GM23338 (cell line): ENCODE data around the gene CDH4. TPM values are rescaled to one million over a fixed set of nuclear protein-coding genes. Genes with fewer than 3 reads are reported as not detected.

Experiments
- ATAC-seq: fragments of 200-7000 bp; cut with Tn5 transposase; 3 replicates; pipeline ENCODE4 v1.9.1; 2020
- DNase-seq: peaks from one replicate; pipeline ENCODE4 v3.0.0-alpha.2; 2015; ENCODE audit warnings: low spot score
- H2AFZ ChIP-seq: fragments of 200-600 bp; sonication (generic); 2 replicates; pipeline ENCODE4 v1.8.0; 2016; ENCODE audit warnings: antibody characterized with exemption, mild to moderate bottlenecking, moderate library complexity
- H3F3A ChIP-seq: fragments of 200-600 bp; sonication (generic); replicated peaks from 2 replicates; pipeline ENCODE4 v1.8.0; 2017; ENCODE audit warnings: antibody characterized with exemption, mixed run types, low read depth
- H3K27ac ChIP-seq: fragments of 200-600 bp; sonication (generic); 2 replicates; pipeline ENCODE4 v1.6.1; 2016; ENCODE audit warnings: low read depth
- H3K27me3 ChIP-seq: fragments of 200-600 bp; sonication (generic); 2 replicates; pipeline ENCODE4 v1.8.0; 2016; ENCODE audit warnings: mild to moderate bottlenecking, mixed run types, moderate library complexity; ENCODE audit not compliant: insufficient read depth
- H3K36me3 ChIP-seq: fragments of 200-600 bp; sonication (generic); 2 replicates; pipeline ENCODE4 v1.8.0; 2016; ENCODE audit warnings: mild to moderate bottlenecking; ENCODE audit not compliant: insufficient read depth
- H3K4me1 ChIP-seq: fragments of 200-600 bp; sonication (generic); 2 replicates; pipeline ENCODE4 v1.8.0; 2016; ENCODE audit warnings: mild to moderate bottlenecking, moderate library complexity; ENCODE audit not compliant: insufficient read depth
- H3K4me2 ChIP-seq: fragments of 200-600 bp; sonication (generic); 2 replicates; pipeline ENCODE4 v1.7.1; 2017; ENCODE audit warnings: mixed run types
- H3K4me3 ChIP-seq: fragments of 200-600 bp; sonication (generic); 2 replicates; pipeline ENCODE4 v1.6.1; 2016; ENCODE audit warnings: mixed run types
- H3K79me2 ChIP-seq: fragments of 200-600 bp; sonication (generic); replicated peaks from 2 replicates; pipeline ENCODE4 v1.8.0; 2017; ENCODE audit warnings: mild to moderate bottlenecking; ENCODE audit not compliant: insufficient read depth
- H3K9me2 ChIP-seq: fragments of 200-600 bp; sonication (generic); 2 replicates; pipeline ENCODE4 v1.8.0; 2017; ENCODE audit not compliant: insufficient read depth
- H4K20me1 ChIP-seq: fragments of 200-600 bp; sonication (generic); replicated peaks from 2 replicates; pipeline ENCODE4 v1.8.0; 2017; ENCODE audit warnings: mild to moderate bottlenecking; ENCODE audit not compliant: insufficient read depth
- H3K27ac Mint-ChIP-seq: 2 replicates; pipeline ENCODE4 v1.8.0; 2020; ENCODE audit warnings: inconsistent platforms, mild to moderate bottlenecking, moderate library complexity, mixed read lengths
- H3K27me3 Mint-ChIP-seq: 3 replicates; pipeline ENCODE4 v1.8.0; 2022; ENCODE audit warnings: low read depth, mild to moderate bottlenecking, moderate library complexity, mixed read lengths, inconsistent platforms; ENCODE audit not compliant: insufficient read depth, poor library complexity
- H3K36me3 Mint-ChIP-seq: 3 replicates; pipeline ENCODE4 v1.8.0; 2021; ENCODE audit warnings: low read depth, mild to moderate bottlenecking, inconsistent platforms, moderate library complexity, mixed read lengths
- H3K4me1 Mint-ChIP-seq: 3 replicates; pipeline ENCODE4 v1.8.0; 2020; ENCODE audit warnings: mild to moderate bottlenecking, inconsistent platforms, mixed read lengths
- H3K4me3 Mint-ChIP-seq: 3 replicates; pipeline ENCODE4 v1.8.0; 2021; ENCODE audit warnings: moderate library complexity, mild to moderate bottlenecking, inconsistent platforms, mixed read lengths
- H3K9me3 Mint-ChIP-seq: 3 replicates; pipeline ENCODE4 v1.8.0; 2020; ENCODE audit warnings: moderate library complexity, mild to moderate bottlenecking, inconsistent platforms, mixed read lengths
- CREB1 ChIP-seq: fragments of 250-450 bp; sonication (Bioruptor Pico); IDR thresholded peaks from 2 replicates; pipeline ENCODE4 v1.5.0; 2020; ENCODE audit warnings: low read depth, mild to moderate bottlenecking, moderate library complexity
- EZH2phosphoT487 ChIP-seq: fragments of 200-600 bp; sonication (generic); IDR thresholded peaks from one replicate; pipeline ENCODE4 v1.8.1; 2018; ENCODE audit warnings: antibody characterized with exemption; ENCODE audit not compliant: unreplicated experiment
- polyA plus RNA-seq: library from polyadenylated mRNA; unstranded; fragments of >200 nt; fragmentation: Nextera tagmentation; extraction: Ambion mirVana; gene quantifications from 2 replicates; pipeline ENCODE4 v1.2.1, GENCODE V29; 2016
- total RNA-seq: library from RNA; depleted of rRNA; stranded (reverse); fragments of >200 nt; shearing (Covaris generic); gene quantifications from 2 replicates; pipeline ENCODE4 v1.2.3, GENCODE V29; 2014
- TF ChIP-seq, protein P1 (sequence below): fragments of 250-450 bp; sonication (Bioruptor Pico); IDR thresholded peaks from 2 replicates; pipeline ENCODE4 v1.5.0; 2020; ENCODE audit warnings: mild to moderate bottlenecking, moderate library complexity
- TF ChIP-seq, protein P2 (sequence below), 2 experiments: fragments of 200-600 bp in 1 of 2; sonication (generic) in 1 of 2; conservative IDR thresholded peaks; 2 replicates each; pipeline versions ENCODE4 v1.5.1 to v1.6.1; 2016 to 2017; ENCODE audit warnings: antibody characterized with exemption in 2 of 2, low read depth in 2 of 2, mild to moderate bottlenecking in 2 of 2, moderate library complexity in 1 of 2

CDH4 gene
- total and polyA plus RNA-seq, 2 experiments from 2014 or later, result 1.2 to 4.2 TPM

DNA sequence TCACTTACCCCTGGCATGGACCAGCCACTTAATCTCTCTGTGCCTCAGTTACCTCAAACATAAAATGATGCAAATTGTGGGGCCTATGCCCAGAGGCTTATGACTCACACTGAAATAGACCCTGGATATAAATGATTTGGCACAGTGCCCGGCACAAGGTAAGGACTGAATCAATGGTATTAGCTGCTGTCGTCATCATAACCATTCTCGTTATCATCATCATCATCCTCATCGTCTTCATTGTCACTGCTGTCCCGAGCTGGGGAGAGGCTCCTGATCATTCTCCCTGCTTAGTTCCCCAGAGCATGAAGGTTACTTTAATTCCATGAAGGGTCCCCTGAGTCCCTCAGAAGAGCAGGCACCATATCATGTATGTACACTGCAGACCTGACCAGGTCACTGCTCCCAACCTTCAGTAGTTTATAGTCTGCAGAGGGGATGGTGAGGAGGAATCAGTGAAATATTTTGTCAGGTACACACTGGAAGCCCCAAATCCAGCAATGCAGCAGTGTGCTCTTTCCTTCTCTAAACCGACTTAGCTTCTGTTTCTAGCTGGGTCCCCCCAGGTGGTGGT is 664.3 kb downstream of the CDH4 start:
- Mint-ChIP-seq H3K36me3 (no peaks in the 10 kb centered on the region), H3K27ac (no peak overlapping the region), H3K9me3 (peaks cover 3% of the 10 kb centered on the region; the same call in 1 of the 3 replicates), H3K4me3 (no peak overlapping the region), H3K27me3 (peaks cover 10% of the 10 kb centered on the region), H3K4me1 (no peaks in the 10 kb centered on the region)
- Histone ChIP-seq H3K4me3 (no peak overlapping the region), H3K27me3 (no peaks in the 10 kb centered on the region), H3K27ac (no peak overlapping the region), H3F3A (no peaks in the 10 kb centered on the region), H3K9me2 (no peaks in the 10 kb centered on the region), H4K20me1 (no peaks in the 10 kb centered on the region), H3K36me3 (no peaks in the 10 kb centered on the region), H2AFZ (no peak overlapping the region), H3K79me2 (no peaks in the 10 kb centered on the region), H3K4me2 (no peak overlapping the region), H3K4me1 (no peaks in the 10 kb centered on the region)
- no peak for TF ChIP-seq CREB1 (CRISPR knock-in tag)
- TF ChIP-seq, protein P1, sequence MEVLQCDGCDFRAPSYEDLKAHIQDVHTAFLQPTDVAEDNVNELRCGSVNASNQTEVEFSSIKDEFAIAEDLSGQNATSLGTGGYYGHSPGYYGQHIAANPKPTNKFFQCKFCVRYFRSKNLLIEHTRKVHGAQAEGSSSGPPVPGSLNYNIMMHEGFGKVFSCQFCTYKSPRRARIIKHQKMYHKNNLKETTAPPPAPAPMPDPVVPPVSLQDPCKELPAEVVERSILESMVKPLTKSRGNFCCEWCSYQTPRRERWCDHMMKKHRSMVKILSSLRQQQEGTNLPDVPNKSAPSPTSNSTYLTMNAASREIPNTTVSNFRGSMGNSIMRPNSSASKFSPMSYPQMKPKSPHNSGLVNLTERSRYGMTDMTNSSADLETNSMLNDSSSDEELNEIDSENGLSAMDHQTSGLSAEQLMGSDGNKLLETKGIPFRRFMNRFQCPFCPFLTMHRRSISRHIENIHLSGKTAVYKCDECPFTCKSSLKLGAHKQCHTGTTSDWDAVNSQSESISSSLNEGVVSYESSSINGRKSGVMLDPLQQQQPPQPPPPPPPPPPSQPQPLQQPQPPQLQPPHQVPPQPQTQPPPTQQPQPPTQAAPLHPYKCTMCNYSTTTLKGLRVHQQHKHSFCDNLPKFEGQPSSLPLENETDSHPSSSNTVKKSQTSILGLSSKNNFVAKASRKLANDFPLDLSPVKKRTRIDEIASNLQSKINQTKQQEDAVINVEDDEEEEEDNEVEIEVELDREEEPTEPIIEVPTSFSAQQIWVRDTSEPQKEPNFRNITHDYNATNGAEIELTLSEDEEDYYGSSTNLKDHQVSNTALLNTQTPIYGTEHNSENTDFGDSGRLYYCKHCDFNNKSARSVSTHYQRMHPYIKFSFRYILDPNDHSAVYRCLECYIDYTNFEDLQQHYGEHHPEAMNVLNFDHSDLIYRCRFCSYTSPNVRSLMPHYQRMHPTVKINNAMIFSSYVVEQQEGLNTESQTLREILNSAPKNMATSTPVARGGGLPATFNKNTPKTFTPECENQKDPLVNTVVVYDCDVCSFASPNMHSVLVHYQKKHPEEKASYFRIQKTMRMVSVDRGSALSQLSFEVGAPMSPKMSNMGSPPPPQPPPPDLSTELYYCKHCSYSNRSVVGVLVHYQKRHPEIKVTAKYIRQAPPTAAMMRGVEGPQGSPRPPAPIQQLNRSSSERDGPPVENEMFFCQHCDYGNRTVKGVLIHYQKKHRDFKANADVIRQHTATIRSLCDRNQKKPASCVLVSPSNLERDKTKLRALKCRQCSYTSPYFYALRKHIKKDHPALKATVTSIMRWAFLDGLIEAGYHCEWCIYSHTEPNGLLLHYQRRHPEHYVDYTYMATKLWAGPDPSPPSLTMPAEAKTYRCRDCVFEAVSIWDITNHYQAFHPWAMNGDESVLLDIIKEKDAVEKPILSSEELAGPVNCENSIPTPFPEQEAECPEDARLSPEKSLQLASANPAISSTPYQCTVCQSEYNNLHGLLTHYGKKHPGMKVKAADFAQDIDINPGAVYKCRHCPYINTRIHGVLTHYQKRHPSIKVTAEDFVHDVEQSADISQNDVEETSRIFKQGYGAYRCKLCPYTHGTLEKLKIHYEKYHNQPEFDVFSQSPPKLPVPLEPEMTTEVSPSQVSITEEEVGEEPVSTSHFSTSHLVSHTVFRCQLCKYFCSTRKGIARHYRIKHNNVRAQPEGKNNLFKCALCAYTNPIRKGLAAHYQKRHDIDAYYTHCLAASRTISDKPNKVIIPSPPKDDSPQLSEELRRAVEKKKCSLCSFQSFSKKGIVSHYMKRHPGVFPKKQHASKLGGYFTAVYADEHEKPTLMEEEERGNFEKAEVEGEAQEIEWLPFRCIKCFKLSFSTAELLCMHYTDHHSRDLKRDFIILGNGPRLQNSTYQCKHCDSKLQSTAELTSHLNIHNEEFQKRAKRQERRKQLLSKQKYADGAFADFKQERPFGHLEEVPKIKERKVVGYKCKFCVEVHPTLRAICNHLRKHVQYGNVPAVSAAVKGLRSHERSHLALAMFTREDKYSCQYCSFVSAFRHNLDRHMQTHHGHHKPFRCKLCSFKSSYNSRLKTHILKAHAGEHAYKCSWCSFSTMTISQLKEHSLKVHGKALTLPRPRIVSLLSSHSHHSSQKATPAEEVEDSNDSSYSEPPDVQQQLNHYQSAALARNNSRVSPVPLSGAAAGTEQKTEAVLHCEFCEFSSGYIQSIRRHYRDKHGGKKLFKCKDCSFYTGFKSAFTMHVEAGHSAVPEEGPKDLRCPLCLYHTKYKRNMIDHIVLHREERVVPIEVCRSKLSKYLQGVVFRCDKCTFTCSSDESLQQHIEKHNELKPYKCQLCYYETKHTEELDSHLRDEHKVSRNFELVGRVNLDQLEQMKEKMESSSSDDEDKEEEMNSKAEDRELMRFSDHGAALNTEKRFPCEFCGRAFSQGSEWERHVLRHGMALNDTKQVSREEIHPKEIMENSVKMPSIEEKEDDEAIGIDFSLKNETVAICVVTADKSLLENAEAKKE (CRISPR knock-in tag), result no peak
- TF ChIP-seq, protein P2, sequence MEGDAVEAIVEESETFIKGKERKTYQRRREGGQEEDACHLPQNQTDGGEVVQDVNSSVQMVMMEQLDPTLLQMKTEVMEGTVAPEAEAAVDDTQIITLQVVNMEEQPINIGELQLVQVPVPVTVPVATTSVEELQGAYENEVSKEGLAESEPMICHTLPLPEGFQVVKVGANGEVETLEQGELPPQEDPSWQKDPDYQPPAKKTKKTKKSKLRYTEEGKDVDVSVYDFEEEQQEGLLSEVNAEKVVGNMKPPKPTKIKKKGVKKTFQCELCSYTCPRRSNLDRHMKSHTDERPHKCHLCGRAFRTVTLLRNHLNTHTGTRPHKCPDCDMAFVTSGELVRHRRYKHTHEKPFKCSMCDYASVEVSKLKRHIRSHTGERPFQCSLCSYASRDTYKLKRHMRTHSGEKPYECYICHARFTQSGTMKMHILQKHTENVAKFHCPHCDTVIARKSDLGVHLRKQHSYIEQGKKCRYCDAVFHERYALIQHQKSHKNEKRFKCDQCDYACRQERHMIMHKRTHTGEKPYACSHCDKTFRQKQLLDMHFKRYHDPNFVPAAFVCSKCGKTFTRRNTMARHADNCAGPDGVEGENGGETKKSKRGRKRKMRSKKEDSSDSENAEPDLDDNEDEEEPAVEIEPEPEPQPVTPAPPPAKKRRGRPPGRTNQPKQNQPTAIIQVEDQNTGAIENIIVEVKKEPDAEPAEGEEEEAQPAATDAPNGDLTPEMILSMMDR (conservative IDR thresholded peaks at IDR 0.05; ENCODE audit: low read depth in 2 of 2), result no peak
- no peak for TF ChIP-seq EZH2phosphoT487
- ATAC-seq (no peak), DNase-seq (no peak)
